HUES64 (cell line): Measurements from ENCODE around the gene NRG3.

ENCODE experiments used
- H3K27ac ChIP-seq: 2 replicates; pipeline ENCODE4 v1.7.0; 2013; ENCODE audit warnings: low read depth, low read length, inconsistent platforms
- H3K27me3 ChIP-seq: 2 replicates; pipeline ENCODE4 v1.6.1; 2013; ENCODE audit warnings: mild to moderate bottlenecking, low read length; ENCODE audit not compliant: insufficient read depth
- H3K36me3 ChIP-seq: 2 replicates; pipeline ENCODE4 v1.6.1; 2013; ENCODE audit warnings: mild to moderate bottlenecking, low read length; ENCODE audit not compliant: insufficient read depth
- H3K4me1 ChIP-seq: 2 replicates; pipeline ENCODE4 v1.6.1; 2013; ENCODE audit warnings: mild to moderate bottlenecking, low read length, moderate library complexity; ENCODE audit not compliant: insufficient read depth
- H3K4me3 ChIP-seq: 2 replicates; pipeline ENCODE4 v1.5.1; 2013; ENCODE audit warnings: mild to moderate bottlenecking, low read length, moderate library complexity
- H3K9ac ChIP-seq: 2 replicates; pipeline ENCODE4 v1.6.1; 2013; ENCODE audit warnings: mild to moderate bottlenecking, low read depth, low read length
- H3K9me3 ChIP-seq: 2 replicates; pipeline ENCODE4 v1.6.1; 2013; ENCODE audit warnings: low read depth, low read length; ENCODE audit not compliant: insufficient read depth
- WGBS: fragments of 150-250, 120-280 bp; methylation state at CpG from one replicate; pipeline ENCODE4 v1.1.7; 2013; ENCODE audit warnings: missing lambda C conversion rate; 5-methylcytosine and 5-hydroxymethylcytosine counted together

NRG3 gene

GRCh38 chr10:82572744-82573143 lies 697.8 kb downstream of the NRG3 start:
- WGBS = 90% methylated on average over 1 of the region's 1 CpG
- Histone ChIP-seq H3K27ac (no peak overlapping the region), H3K4me3 (no peak overlapping the region), H3K9ac (no peak overlapping the region), H3K27me3 (no peaks in the 10 kb centered on the region), H3K4me1 (peaks cover 8% of the 10 kb centered on the region; the same call in 1 of the 2 replicates), H3K36me3 (no peaks in the 10 kb centered on the region), H3K9me3 (no peaks in the 10 kb centered on the region)

GRCh38 chr10:82574081-82574480 lies 699.1 kb downstream of the NRG3 start:
- Histone ChIP-seq H3K9ac (no peak overlapping the region), H3K36me3 (no peaks in the 10 kb centered on the region), H3K4me3 (no peak overlapping the region), H3K4me1 (peaks cover 8% of the 10 kb centered on the region; the same call in 1 of the 2 replicates), H3K27me3 (no peaks in the 10 kb centered on the region), H3K27ac (no peak overlapping the region), H3K9me3 (no peaks in the 10 kb centered on the region)
- WGBS = no CpG with 5 or more reads among the region's 2 CpGs

GRCh38 chr10:82575318-82575717 lies 700.3 kb downstream of the NRG3 start:
- Histone ChIP-seq H3K36me3 (no peaks in the 10 kb centered on the region), H3K9me3 (no peaks in the 10 kb centered on the region), H3K27ac (no peak overlapping the region), H3K27me3 (no peaks in the 10 kb centered on the region), H3K4me3 (no peak overlapping the region), H3K4me1 (peaks cover 8% of the 10 kb centered on the region; the same call in 1 of the 2 replicates), H3K9ac (no peak overlapping the region)
- 91% methylated on average over 3 of the region's 3 CpGs for WGBS

GRCh38 chr10:82576093-82576492 lies 701.1 kb downstream of the NRG3 start:
- no peak overlapping the region for H3K27ac ChIP-seq
- H3K4me1 ChIP-seq = peaks cover 8% of the 10 kb centered on the region; the same call in 1 of the 2 replicates
- no peaks in the 10 kb centered on the region for H3K9me3 ChIP-seq
- H3K27me3 ChIP-seq = no peaks in the 10 kb centered on the region
- no peak overlapping the region for H3K9ac ChIP-seq
- no peaks in the 10 kb centered on the region for H3K36me3 ChIP-seq
- H3K4me3 ChIP-seq = no peak overlapping the region

GRCh38 chr10:82581940-82582339 lies 706.9 kb downstream of the NRG3 start:
- no peaks in the 10 kb centered on the region for H3K9me3 ChIP-seq
- no peak overlapping the region for H3K27ac ChIP-seq
- 88% methylated on average over 1 of the region's 3 CpGs for WGBS

GRCh38 chr10:82591421-82591820 lies 716.4 kb downstream of the NRG3 start:
- WGBS = 29% methylated on average over 1 of the region's 2 CpGs
- Histone ChIP-seq H3K9ac (no peak overlapping the region), H3K27me3 (no peaks in the 10 kb centered on the region), H3K4me3 (no peak overlapping the region), H3K9me3 (no peaks in the 10 kb centered on the region), H3K27ac (no peak overlapping the region), H3K36me3 (no peaks in the 10 kb centered on the region), H3K4me1 (no peaks in the 10 kb centered on the region)

More at GRCh38 chr10:82581940-82582339, 706.9 kb downstream of the NRG3 start:
- Histone ChIP-seq H3K36me3 (no peaks in the 10 kb centered on the region), H3K4me1 (no peaks in the 10 kb centered on the region), H3K9ac (no peak overlapping the region), H3K27me3 (no peaks in the 10 kb centered on the region), H3K4me3 (no peak overlapping the region)

- 96% methylated on average over 6 of the region's 7 CpGs for WGBS
Observed at GRCh38 chr10:82597840-82598239, 722.8 kb downstream of the NRG3 start.

GRCh38 chr10:82609845-82610244 lies 734.9 kb downstream of the NRG3 start:
- Histone ChIP-seq H3K9ac (no peak overlapping the region), H3K36me3 (no peaks in the 10 kb centered on the region), H3K27me3 (no peaks in the 10 kb centered on the region), H3K4me1 (peaks cover 19% of the 10 kb centered on the region), H3K4me3 (no peak overlapping the region), H3K9me3 (0 out of 2 replicates have a peak, but pooled peaks cover 3% of the 10 kb centered on the region), H3K27ac (no peak overlapping the region)
- 83% methylated on average over 3 of the region's 3 CpGs for WGBS

More at GRCh38 chr10:82597840-82598239, 722.8 kb downstream of the NRG3 start:
- no peak overlapping the region for H3K9ac ChIP-seq
- H3K4me3 ChIP-seq = no peak overlapping the region
- no peaks in the 10 kb centered on the region for H3K36me3 ChIP-seq
- H3K27me3 ChIP-seq = no peaks in the 10 kb centered on the region
- no peaks in the 10 kb centered on the region for H3K4me1 ChIP-seq
- no peaks in the 10 kb centered on the region for H3K9me3 ChIP-seq
- H3K27ac ChIP-seq = no peak overlapping the region

- H3K9me3 ChIP-seq = 0 out of 2 replicates have a peak, but pooled peaks cover 6% of the 10 kb centered on the region
- H3K36me3 ChIP-seq = no peaks in the 10 kb centered on the region
- H3K4me3 ChIP-seq = no peak overlapping the region
- no peak overlapping the region for H3K9ac ChIP-seq
- WGBS = 96% methylated on average over 5 of the region's 5 CpGs
- H3K27me3 ChIP-seq = no peaks in the 10 kb centered on the region
- H3K4me1 ChIP-seq = no peaks in the 10 kb centered on the region
- H3K27ac ChIP-seq = no peak overlapping the region
Observed at GRCh38 chr10:82618007-82618406, 743.0 kb downstream of the NRG3 start.

- Histone ChIP-seq H3K27ac (no peak overlapping the region), H3K9me3 (0 out of 2 replicates have a peak, but pooled peaks cover 6% of the 10 kb centered on the region), H3K9ac (no peak overlapping the region), H3K4me3 (no peak overlapping the region), H3K36me3 (no peaks in the 10 kb centered on the region), H3K4me1 (no peaks in the 10 kb centered on the region), H3K27me3 (no peaks in the 10 kb centered on the region)
- 92% methylated on average over 4 of the region's 4 CpGs for WGBS
Observed at GRCh38 chr10:82621680-82622079, 746.7 kb downstream of the NRG3 start.

- no peak overlapping the region for H3K4me3 ChIP-seq
- H3K4me1 ChIP-seq = no peaks in the 10 kb centered on the region
- no peak overlapping the region for H3K9ac ChIP-seq
- no peaks in the 10 kb centered on the region for H3K27me3 ChIP-seq
- no peak overlapping the region for H3K27ac ChIP-seq
- H3K36me3 ChIP-seq = no peaks in the 10 kb centered on the region
- WGBS = 100% methylated on average over 5 of the region's 5 CpGs
- 0 out of 2 replicates have a peak, but pooled peaks cover 6% of the 10 kb centered on the region for H3K9me3 ChIP-seq
Observed at GRCh38 chr10:82622479-82622878, 747.5 kb downstream of the NRG3 start.
